ENCODE data around the gene NOD2. TPM values are rescaled to one million over a fixed set of nuclear protein-coding genes. Genes with fewer than 3 reads are reported as not detected.
A peak's percentile ranks its signal among the peaks of the same experiment; 100 is the strongest.

NOD2 gene
- total and polyA plus RNA-seq, 2 donors (not counting 1 experiment from before 2014, with no cell fraction given): 0.50 TPM; not detected in 1

GRCh38 chr16:50718061-50718760, 24.8 kb downstream of the NOD2 start:
- no peak for TF ChIP-seq EZH2 (IDR thresholded peaks at IDR 0.05; ENCODE audit: low read length, missing control alignments)
- TF ChIP-seq CTCF (conservative IDR thresholded peaks at IDR 0.05 in 1 of 2, IDR thresholded peaks at IDR 0.05 in 1 of 2; ENCODE audit: low read depth in 1 of 2, low read length in 2 of 2): no peak
- no peaks in the 10 kb centered on the region for H3K9me3 ChIP-seq (ENCODE audit: control insufficient read depth, insufficient read depth, low read depth, low read length)
- no peak overlapping the region for H2AFZ ChIP-seq (ENCODE audit: low read length)
- no peaks in the 10 kb centered on the region for H3K27me3 ChIP-seq (ENCODE audit: control insufficient read depth, insufficient read depth, low read length)
- no peak overlapping the region for H3K27ac ChIP-seq (ENCODE audit: insufficient read depth, low read length)
- peak overlapping the region in 1 of 4 experiments; percentile 14 for H3K4me3 ChIP-seq (replicated peaks in 1 of 4; ENCODE audit: control extremely low read depth in 1 of 4, insufficient read depth in 1 of 4, low read depth in 3 of 4, low read length in 4 of 4)
- H4K20me1 ChIP-seq (ENCODE audit: control insufficient read depth, extremely low read depth, insufficient read depth, low read length): no peaks in the 10 kb centered on the region
- no peak overlapping the region for H3K9ac ChIP-seq (ENCODE audit: insufficient read depth, low read length)
- H3K79me2 ChIP-seq (ENCODE audit: control insufficient read depth, insufficient read depth, low read length): no peaks in the 10 kb centered on the region
- H3K4me1 ChIP-seq (ENCODE audit: control insufficient read depth, extremely low read depth, insufficient read depth, low read length): no peaks in the 10 kb centered on the region
- H3K36me3 ChIP-seq (ENCODE audit: control insufficient read depth, insufficient read depth, low read length): no peaks in the 10 kb centered on the region
- H3K4me2 ChIP-seq (ENCODE audit: extremely low read depth, insufficient read depth, low read length): no peak overlapping the region
- no peak for DNase-seq (ENCODE audit: low read depth in 2 of 2)

- Histone ChIP-seq H3K9me3 (ENCODE audit: control insufficient read depth, insufficient read depth, low read depth, low read length) (no peaks in the 10 kb centered on the region), H3K4me2 (ENCODE audit: extremely low read depth, insufficient read depth, low read length) (no peak overlapping the region), H3K36me3 (ENCODE audit: control insufficient read depth, insufficient read depth, low read length) (no peaks in the 10 kb centered on the region), H3K9ac (ENCODE audit: insufficient read depth, low read length) (no peak overlapping the region), H3K27ac (ENCODE audit: insufficient read depth, low read length) (no peak overlapping the region), H3K4me1 (ENCODE audit: control insufficient read depth, extremely low read depth, insufficient read depth, low read length) (no peaks in the 10 kb centered on the region), H3K27me3 (ENCODE audit: control insufficient read depth, insufficient read depth, low read length) (no peaks in the 10 kb centered on the region), H4K20me1 (ENCODE audit: control insufficient read depth, extremely low read depth, insufficient read depth, low read length) (no peaks in the 10 kb centered on the region), H2AFZ (ENCODE audit: low read length) (no peak overlapping the region), H3K79me2 (ENCODE audit: control insufficient read depth, insufficient read depth, low read length) (no peaks in the 10 kb centered on the region), H3K4me3 (replicated peaks in 1 of 4; ENCODE audit: control extremely low read depth in 1 of 4, insufficient read depth in 1 of 4, low read depth in 3 of 4, low read length in 4 of 4) (no peak overlapping the region)
- no peak for TF ChIP-seq CTCF (conservative IDR thresholded peaks at IDR 0.05 in 1 of 2, IDR thresholded peaks at IDR 0.05 in 1 of 2; ENCODE audit: low read depth in 1 of 2, low read length in 2 of 2)
- TF ChIP-seq EZH2 (IDR thresholded peaks at IDR 0.05; ENCODE audit: low read length, missing control alignments): no peak
- no peak for DNase-seq (ENCODE audit: low read depth in 2 of 2)
Measured at GRCh38 chr16:50718761-50719400, 25.5 kb downstream of the NOD2 start.

- Histone ChIP-seq H3K4me2 (ENCODE audit: extremely low read depth, insufficient read depth, low read length) (no peak overlapping the region), H2AFZ (ENCODE audit: low read length) (no peak overlapping the region), H3K79me2 (ENCODE audit: control insufficient read depth, insufficient read depth, low read length) (no peaks in the 10 kb centered on the region), H3K36me3 (ENCODE audit: control insufficient read depth, insufficient read depth, low read length) (no peaks in the 10 kb centered on the region), H3K27ac (ENCODE audit: insufficient read depth, low read length) (no peak overlapping the region), H3K4me3 (replicated peaks in 1 of 4; ENCODE audit: control extremely low read depth in 1 of 4, insufficient read depth in 1 of 4, low read depth in 3 of 4, low read length in 4 of 4) (no peak overlapping the region), H3K4me1 (ENCODE audit: control insufficient read depth, extremely low read depth, insufficient read depth, low read length) (no peaks in the 10 kb centered on the region), H3K9ac (ENCODE audit: insufficient read depth, low read length) (no peak overlapping the region), H4K20me1 (ENCODE audit: control insufficient read depth, extremely low read depth, insufficient read depth, low read length) (no peaks in the 10 kb centered on the region), H3K27me3 (ENCODE audit: control insufficient read depth, insufficient read depth, low read length) (no peaks in the 10 kb centered on the region), H3K9me3 (ENCODE audit: control insufficient read depth, insufficient read depth, low read depth, low read length) (no peaks in the 10 kb centered on the region)
- no peak for TF ChIP-seq CTCF (conservative IDR thresholded peaks at IDR 0.05 in 1 of 2, IDR thresholded peaks at IDR 0.05 in 1 of 2; ENCODE audit: low read depth in 1 of 2, low read length in 2 of 2)
- TF ChIP-seq EZH2 (IDR thresholded peaks at IDR 0.05; ENCODE audit: low read length, missing control alignments): no peak
- no peak for DNase-seq (ENCODE audit: low read depth in 2 of 2)
Measured at GRCh38 chr16:50719401-50720337, 26.3 kb downstream of the NOD2 start.
